Dendritic cell treated with granulocyte-macrophage colony-stimulating factor and Interleukin-4, amounts not matched to agents 40 ng/mL and 50 ng/mL, for 4 days (primary cell): ENCODE measurements around the gene FAM83D.
A peak's percentile ranks its signal among the peaks of the same experiment; 100 is the strongest.
"Not testable (repeated sequence)": the region's sequence is repeated elsewhere in the genome, so short reads cannot be mapped to it uniquely, and the experiment has no call there.

Experiments
- H3K27ac Mint-ChIP-seq: one replicate; pipeline ENCODE4 v1.8.0; 2022; ENCODE audit warnings: mild to moderate bottlenecking, mixed read lengths
- H3K27me3 Mint-ChIP-seq: one replicate; pipeline ENCODE4 v1.8.0; 2022; ENCODE audit warnings: mild to moderate bottlenecking, mixed read lengths
- H3K36me3 Mint-ChIP-seq: one replicate; pipeline ENCODE4 v1.8.0; 2022; ENCODE audit warnings: low read depth, mixed read lengths
- H3K4me1 Mint-ChIP-seq: one replicate; pipeline ENCODE4 v1.8.0; 2022; ENCODE audit warnings: low read depth, mixed read lengths
- H3K4me3 Mint-ChIP-seq: one replicate; pipeline ENCODE4 v1.8.0; 2022; ENCODE audit warnings: mild to moderate bottlenecking, moderate library complexity, mixed read lengths
- H3K9me3 Mint-ChIP-seq: one replicate; pipeline ENCODE4 v1.8.0; 2022; ENCODE audit warnings: mixed read lengths
- intact Hi-C: fragments of 100-400 bp; cut with micrococcal nuclease; formaldehyde crosslinking; loops from one replicate; pipeline ENCODE4 v1.15.0; 2022

FAM83D gene

GRCh38 chr20:38953630-38954340 is 27.6 kb downstream of the FAM83D start:
- no peaks in the 10 kb centered on the region for H3K4me1 Mint-ChIP-seq
- no peaks in the 10 kb centered on the region for H3K27me3 Mint-ChIP-seq
- no peak overlapping the region for H3K4me3 Mint-ChIP-seq
- H3K27ac Mint-ChIP-seq, result no peak overlapping the region
- no peaks in the 10 kb centered on the region for H3K9me3 Mint-ChIP-seq
- H3K36me3 Mint-ChIP-seq, result peaks cover 10% of the 10 kb centered on the region
- intact Hi-C loops, result no loop called here

GRCh38 chr20:38957235-38957876 is 31.1 kb downstream of the FAM83D start:
- H3K9me3 Mint-ChIP-seq, result no peaks in the 10 kb centered on the region
- no peak overlapping the region for H3K4me3 Mint-ChIP-seq
- peaks cover 9% of the 10 kb centered on the region for H3K4me1 Mint-ChIP-seq
- peaks cover 8% of the 10 kb centered on the region for H3K36me3 Mint-ChIP-seq
- H3K27me3 Mint-ChIP-seq, result no peaks in the 10 kb centered on the region
- intact Hi-C loops, result no loop called here
- H3K27ac Mint-ChIP-seq, result no peak overlapping the region

- Mint-ChIP-seq H3K36me3 (peaks cover 14% of the 10 kb centered on the region), H3K4me3 (no peak overlapping the region), H3K4me1 (peaks cover 9% of the 10 kb centered on the region), H3K9me3 (no peaks in the 10 kb centered on the region), H3K27me3 (no peaks in the 10 kb centered on the region), H3K27ac (no peak overlapping the region)
- intact Hi-C loops, result no loop called here
Observed at GRCh38 chr20:38957915-38958485, 31.8 kb downstream of the FAM83D start.

- H3K9me3 Mint-ChIP-seq, H3K27me3 Mint-ChIP-seq, intact Hi-C loops, H3K27ac Mint-ChIP-seq, H3K4me3 Mint-ChIP-seq: not testable (repeated sequence)
- Mint-ChIP-seq H3K36me3 (peaks cover 29% of the 10 kb centered on the region), H3K4me1 (peaks cover 24% of the 10 kb centered on the region)
Observed at GRCh38 chr20:38960187-38960687, 34.0 kb downstream of the FAM83D start.

GRCh38 chr20:38961530-38962043 is 35.4 kb downstream of the FAM83D start:
- H3K9me3 Mint-ChIP-seq, result no peaks in the 10 kb centered on the region
- H3K4me1 Mint-ChIP-seq, result peaks cover 29% of the 10 kb centered on the region
- H3K36me3 Mint-ChIP-seq, result peaks cover 35% of the 10 kb centered on the region
- peak overlapping the region; percentile 95 for H3K4me3 Mint-ChIP-seq
- no peaks in the 10 kb centered on the region for H3K27me3 Mint-ChIP-seq
- peak overlapping the region; percentile 92 for H3K27ac Mint-ChIP-seq
- intact Hi-C loops, result loop anchor here (1.0 kb wide), 1 partner anchor 35 kb away; the partner anchor contains the start of gene FAM83D

- Mint-ChIP-seq H3K27me3 (no peaks in the 10 kb centered on the region), H3K4me1 (peaks cover 32% of the 10 kb centered on the region), H3K4me3 (peak within 1 kb of the TSS; percentile 95), H3K9me3 (no peaks in the 10 kb centered on the region), H3K27ac (peak within 1 kb of the TSS; percentile 92), H3K36me3 (peaks cover 35% of the 10 kb centered on the region)
- intact Hi-C loops, result loop anchor here (1.0 kb wide), 1 partner anchor 36 kb away; the partner anchor contains the start of gene FAM83D
Observed at GRCh38 chr20:38962044-38962927, 36.1 kb downstream of the FAM83D start, which contains the start of gene DHX35. TSS of gene DHX35 (plus strand) at chr20:38962344. CDS start at chr20:38962368, 24 bp downstream.

- Mint-ChIP-seq H3K4me3 (peak overlapping the region; percentile 95), H3K27ac (peak overlapping the region; percentile 92), H3K27me3 (no peaks in the 10 kb centered on the region), H3K4me1 (peaks cover 32% of the 10 kb centered on the region), H3K9me3 (no peaks in the 10 kb centered on the region), H3K36me3 (peaks cover 41% of the 10 kb centered on the region)
- intact Hi-C loops, result loop anchor here (1.0 kb wide), 1 partner anchor 37 kb away; the partner anchor contains the start of gene FAM83D
Observed at GRCh38 chr20:38962928-38963401, 36.7 kb downstream of the FAM83D start.

- no peak overlapping the region for H3K4me3 Mint-ChIP-seq
- peaks cover 49% of the 10 kb centered on the region for H3K36me3 Mint-ChIP-seq
- intact Hi-C loops, result no loop called here
- H3K9me3 Mint-ChIP-seq, result no peaks in the 10 kb centered on the region
- H3K4me1 Mint-ChIP-seq, result peaks cover 32% of the 10 kb centered on the region
- no peak overlapping the region for H3K27ac Mint-ChIP-seq
- no peaks in the 10 kb centered on the region for H3K27me3 Mint-ChIP-seq
Observed at GRCh38 chr20:38963745-38964144, 37.5 kb downstream of the FAM83D start.

- Mint-ChIP-seq H3K4me3 (no peak overlapping the region), H3K27ac (no peak overlapping the region), H3K4me1 (peaks cover 32% of the 10 kb centered on the region), H3K9me3 (no peaks in the 10 kb centered on the region), H3K27me3 (no peaks in the 10 kb centered on the region), H3K36me3 (peaks cover 63% of the 10 kb centered on the region)
- intact Hi-C loops, result no loop called here
Observed at GRCh38 chr20:38965264-38965663, 39.0 kb downstream of the FAM83D start.

GRCh38 chr20:38968090-38968489 is 41.9 kb downstream of the FAM83D start:
- no peaks in the 10 kb centered on the region for H3K9me3 Mint-ChIP-seq
- no peak overlapping the region for H3K27ac Mint-ChIP-seq
- no peaks in the 10 kb centered on the region for H3K27me3 Mint-ChIP-seq
- peaks cover 75% of the 10 kb centered on the region for H3K36me3 Mint-ChIP-seq
- intact Hi-C loops, result no loop called here
- no peak overlapping the region for H3K4me3 Mint-ChIP-seq
- peaks cover 23% of the 10 kb centered on the region for H3K4me1 Mint-ChIP-seq

- H3K36me3 Mint-ChIP-seq, result peaks cover 82% of the 10 kb centered on the region
- H3K27ac Mint-ChIP-seq, result no peak overlapping the region
- intact Hi-C loops, result no loop called here
- no peaks in the 10 kb centered on the region for H3K27me3 Mint-ChIP-seq
- H3K4me3 Mint-ChIP-seq, result no peak overlapping the region
- peaks cover 13% of the 10 kb centered on the region for H3K4me1 Mint-ChIP-seq
- H3K9me3 Mint-ChIP-seq, result no peaks in the 10 kb centered on the region
Observed at GRCh38 chr20:38969708-38970107, 43.5 kb downstream of the FAM83D start.

GRCh38 chr20:38970302-38970701 is 44.1 kb downstream of the FAM83D start:
- Mint-ChIP-seq H3K27ac (no peak overlapping the region), H3K4me1 (peaks cover 7% of the 10 kb centered on the region), H3K4me3 (no peak overlapping the region), H3K27me3 (no peaks in the 10 kb centered on the region), H3K9me3 (no peaks in the 10 kb centered on the region), H3K36me3 (peaks cover 82% of the 10 kb centered on the region)
- intact Hi-C loops, result no loop called here

GRCh38 chr20:38973107-38973506 is 46.9 kb downstream of the FAM83D start:
- no peak overlapping the region for H3K4me3 Mint-ChIP-seq
- peaks cover 69% of the 10 kb centered on the region for H3K36me3 Mint-ChIP-seq
- no peaks in the 10 kb centered on the region for H3K27me3 Mint-ChIP-seq
- H3K4me1 Mint-ChIP-seq, result no peaks in the 10 kb centered on the region
- no peaks in the 10 kb centered on the region for H3K9me3 Mint-ChIP-seq
- intact Hi-C loops, result no loop called here
- no peak overlapping the region for H3K27ac Mint-ChIP-seq
